Heart left ventricle (tissue), 13 donors: Measurements from ENCODE around the gene MRPL55.

Experiments used
- POLR2A ChIP-seq, 2 donors: fragments of 450-650 bp; IDR thresholded peaks; one replicate each; pipeline ENCODE4 v1.6.1; 2017; ENCODE audit warnings: antibody characterized with exemption in 2 of 2, mild to moderate bottlenecking in 2 of 2, moderate library complexity in 2 of 2
- TF ChIP-seq, protein P1 (sequence below), 12 donors: fragments of 200-600 bp; sonication (generic) in 4 of 12; IDR thresholded peaks; one replicate each; pipeline versions ENCODE4 v1.5.0 to v1.8.0; 2018 to 2022; ENCODE audit warnings: antibody characterized with exemption in 12 of 12, mild to moderate bottlenecking in 5 of 12
- donor health status: ischemic (EF 13 %, LVEDD 7.1; RV severe dilation, severe dysfunction).
- donor health status: DM: no; HTN: yes; CAD: no.
- donor health status: DM: no; HTN: no; CAD: no.
- donor health status: ischemic (EF 25% LVEDD 6.9; RV normal size, moderate dysfunction).
- donor health status: ischemic (EF 25% LVEDD 5.7; RV mildly dilated, moderate dysfunction).
- donor health status: ischemic (EF 35%, LVEDD 5.7; RV mildly dilated, moderate dysfunction).
- donor health status: nonischemic (EF 11% LVEDD 7.7; RV severe dilation, severe dysfunction).
- donor health status: DM: yes; HTN: yes; CAD: no.
- donor health status: PGD.
- donor health status: ischemic (EF 29% LVEDD 5.4; RV normal size, mild dysfunction).
- donor health status: nonischemic (EF 23%, LVEDD 6.1; RV moderate dilation, normal function).

- TF ChIP-seq POLR2A (IDR thresholded peaks at IDR 0.05) = no peak
- TF ChIP-seq, protein P1, sequence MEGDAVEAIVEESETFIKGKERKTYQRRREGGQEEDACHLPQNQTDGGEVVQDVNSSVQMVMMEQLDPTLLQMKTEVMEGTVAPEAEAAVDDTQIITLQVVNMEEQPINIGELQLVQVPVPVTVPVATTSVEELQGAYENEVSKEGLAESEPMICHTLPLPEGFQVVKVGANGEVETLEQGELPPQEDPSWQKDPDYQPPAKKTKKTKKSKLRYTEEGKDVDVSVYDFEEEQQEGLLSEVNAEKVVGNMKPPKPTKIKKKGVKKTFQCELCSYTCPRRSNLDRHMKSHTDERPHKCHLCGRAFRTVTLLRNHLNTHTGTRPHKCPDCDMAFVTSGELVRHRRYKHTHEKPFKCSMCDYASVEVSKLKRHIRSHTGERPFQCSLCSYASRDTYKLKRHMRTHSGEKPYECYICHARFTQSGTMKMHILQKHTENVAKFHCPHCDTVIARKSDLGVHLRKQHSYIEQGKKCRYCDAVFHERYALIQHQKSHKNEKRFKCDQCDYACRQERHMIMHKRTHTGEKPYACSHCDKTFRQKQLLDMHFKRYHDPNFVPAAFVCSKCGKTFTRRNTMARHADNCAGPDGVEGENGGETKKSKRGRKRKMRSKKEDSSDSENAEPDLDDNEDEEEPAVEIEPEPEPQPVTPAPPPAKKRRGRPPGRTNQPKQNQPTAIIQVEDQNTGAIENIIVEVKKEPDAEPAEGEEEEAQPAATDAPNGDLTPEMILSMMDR (IDR thresholded peaks at IDR 0.05) = no peak
Measured at GRCh38 chr1:228152097-228152917, 43.2 kb upstream of the MRPL55 start.
